Nephron progenitor cell (in vitro differentiated cells): ENCODE data around the gene SSC4D.

Source experiments
- DNase-seq: peaks from one replicate; pipeline ENCODE4 v3.0.0; 2021
- H3K27ac Mint-ChIP-seq: 2 replicates; pipeline ENCODE4 v1.8.0; 2021; ENCODE audit warnings: mild to moderate bottlenecking, moderate library complexity, mixed read lengths
- H3K27me3 Mint-ChIP-seq: 2 replicates; pipeline ENCODE4 v1.8.0; 2021; ENCODE audit warnings: mild to moderate bottlenecking, low read depth, mixed read lengths; ENCODE audit not compliant: poor library complexity
- H3K36me3 Mint-ChIP-seq: 2 replicates; pipeline ENCODE4 v1.8.0; 2021; ENCODE audit warnings: low read depth, mixed read lengths
- H3K4me1 Mint-ChIP-seq: 2 replicates; pipeline ENCODE4 v1.8.0; 2021; ENCODE audit warnings: mixed read lengths
- H3K4me3 Mint-ChIP-seq: 2 replicates; pipeline ENCODE4 v1.8.0; 2021; ENCODE audit warnings: mild to moderate bottlenecking, moderate library complexity, mixed read lengths
- H3K9me3 Mint-ChIP-seq: 2 replicates; pipeline ENCODE4 v1.8.0; 2021; ENCODE audit warnings: mild to moderate bottlenecking, moderate library complexity, mixed read lengths
- TF ChIP-seq, protein P1 (sequence below): fragments of 200-600 bp; sonication (generic); IDR thresholded peaks from 2 replicates; pipeline ENCODE4 v1.5.0; 2021; ENCODE audit warnings: antibody characterized with exemption

The SSC4D gene

DNA sequence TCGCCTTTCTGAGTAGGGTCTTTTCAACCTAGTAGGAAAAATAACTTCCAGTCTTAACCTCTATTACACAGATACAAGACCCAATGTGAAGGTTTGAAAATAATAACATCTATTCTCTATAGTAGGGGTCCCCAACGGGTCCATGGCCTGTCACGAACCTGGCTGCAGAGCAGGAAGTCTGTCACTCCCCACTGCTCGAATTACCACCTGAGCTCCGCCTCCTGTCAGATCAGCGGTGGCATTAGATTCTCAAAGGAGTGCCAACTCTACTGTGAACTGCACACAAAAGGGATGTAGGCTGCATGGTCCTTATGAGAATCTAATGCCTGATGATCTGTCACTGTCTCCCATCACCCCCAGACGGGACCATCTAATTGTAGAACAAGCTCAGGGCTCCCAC lies 58.1 kb downstream of the SSC4D start:
- H3K4me1 Mint-ChIP-seq: peaks cover 23% of the 10 kb centered on the region
- H3K4me3 Mint-ChIP-seq: no peak overlapping the region
- TF ChIP-seq, protein P1, sequence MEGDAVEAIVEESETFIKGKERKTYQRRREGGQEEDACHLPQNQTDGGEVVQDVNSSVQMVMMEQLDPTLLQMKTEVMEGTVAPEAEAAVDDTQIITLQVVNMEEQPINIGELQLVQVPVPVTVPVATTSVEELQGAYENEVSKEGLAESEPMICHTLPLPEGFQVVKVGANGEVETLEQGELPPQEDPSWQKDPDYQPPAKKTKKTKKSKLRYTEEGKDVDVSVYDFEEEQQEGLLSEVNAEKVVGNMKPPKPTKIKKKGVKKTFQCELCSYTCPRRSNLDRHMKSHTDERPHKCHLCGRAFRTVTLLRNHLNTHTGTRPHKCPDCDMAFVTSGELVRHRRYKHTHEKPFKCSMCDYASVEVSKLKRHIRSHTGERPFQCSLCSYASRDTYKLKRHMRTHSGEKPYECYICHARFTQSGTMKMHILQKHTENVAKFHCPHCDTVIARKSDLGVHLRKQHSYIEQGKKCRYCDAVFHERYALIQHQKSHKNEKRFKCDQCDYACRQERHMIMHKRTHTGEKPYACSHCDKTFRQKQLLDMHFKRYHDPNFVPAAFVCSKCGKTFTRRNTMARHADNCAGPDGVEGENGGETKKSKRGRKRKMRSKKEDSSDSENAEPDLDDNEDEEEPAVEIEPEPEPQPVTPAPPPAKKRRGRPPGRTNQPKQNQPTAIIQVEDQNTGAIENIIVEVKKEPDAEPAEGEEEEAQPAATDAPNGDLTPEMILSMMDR: no peak
- H3K27me3 Mint-ChIP-seq: peaks cover 3% of the 10 kb centered on the region
- peaks cover 61% of the 10 kb centered on the region for H3K9me3 Mint-ChIP-seq
- peaks cover 96% of the 10 kb centered on the region for H3K36me3 Mint-ChIP-seq
- H3K27ac Mint-ChIP-seq: no peak overlapping the region
- DNase-seq: no peak

DNA sequence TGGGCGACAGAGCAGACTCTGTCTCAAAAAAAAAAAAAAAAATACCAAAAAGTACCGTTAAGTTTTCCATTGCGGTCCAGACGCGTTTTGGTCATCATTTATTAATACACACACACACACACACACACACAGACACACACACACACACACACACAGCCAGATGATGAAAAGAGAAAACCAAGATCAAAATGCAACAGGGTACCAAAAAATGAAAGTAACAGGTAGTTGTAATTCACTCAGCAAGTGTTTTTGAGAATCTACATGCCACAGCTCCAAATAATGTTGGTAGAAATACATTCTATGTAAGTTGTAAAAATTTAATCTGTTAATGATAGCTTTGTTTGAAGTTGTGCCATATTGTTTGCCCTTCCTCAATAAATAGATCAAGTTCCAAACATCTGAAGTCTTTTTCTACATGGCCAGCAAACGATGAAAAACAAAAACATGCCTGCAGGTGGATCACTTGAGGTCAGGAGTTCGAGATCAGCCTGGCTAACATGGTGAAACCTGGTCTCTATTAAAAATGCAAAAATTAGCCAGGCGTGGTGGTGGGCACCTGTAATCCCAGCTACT lies 60.1 kb downstream of the SSC4D start:
- Mint-ChIP-seq H3K36me3 (peaks cover 96% of the 10 kb centered on the region), H3K27ac (peak overlapping the region; percentile 43), H3K4me1 (peaks cover 13% of the 10 kb centered on the region)

DNA sequence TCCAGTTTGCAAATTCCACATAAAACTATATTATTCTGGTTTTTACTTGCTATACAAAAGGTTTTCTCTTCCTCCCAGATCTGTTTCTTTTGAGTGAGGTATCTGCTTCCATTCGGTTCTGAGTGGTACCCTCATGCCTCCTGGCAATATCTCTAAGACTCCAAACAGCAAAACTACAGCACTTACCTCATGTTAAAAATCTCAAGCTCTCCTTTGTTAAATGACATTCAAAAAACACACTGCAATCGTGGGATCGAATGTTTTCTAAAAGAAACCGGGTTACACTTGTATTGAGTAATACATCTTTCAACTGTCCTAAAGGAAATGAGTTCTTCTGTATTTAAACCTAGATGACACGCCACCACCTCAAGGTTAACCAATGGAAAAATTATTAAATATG lies 61.8 kb downstream of the SSC4D start:
- DNase-seq: no peak
- Mint-ChIP-seq H3K27me3 (no peaks in the 10 kb centered on the region), H3K4me3 (no peak overlapping the region), H3K36me3 (peaks cover 94% of the 10 kb centered on the region), H3K27ac (peak overlapping the region; percentile 53), H3K9me3 (peaks cover 31% of the 10 kb centered on the region), H3K4me1 (peaks cover 13% of the 10 kb centered on the region)
- TF ChIP-seq, protein P1: no peak

More for the DNA sequence above, 60.1 kb downstream of the SSC4D start:
- DNase-seq: no peak
- Mint-ChIP-seq H3K4me3 (no peak overlapping the region), H3K9me3 (peaks cover 45% of the 10 kb centered on the region), H3K27me3 (peaks cover 3% of the 10 kb centered on the region)
- TF ChIP-seq, protein P1: no peak

DNA sequence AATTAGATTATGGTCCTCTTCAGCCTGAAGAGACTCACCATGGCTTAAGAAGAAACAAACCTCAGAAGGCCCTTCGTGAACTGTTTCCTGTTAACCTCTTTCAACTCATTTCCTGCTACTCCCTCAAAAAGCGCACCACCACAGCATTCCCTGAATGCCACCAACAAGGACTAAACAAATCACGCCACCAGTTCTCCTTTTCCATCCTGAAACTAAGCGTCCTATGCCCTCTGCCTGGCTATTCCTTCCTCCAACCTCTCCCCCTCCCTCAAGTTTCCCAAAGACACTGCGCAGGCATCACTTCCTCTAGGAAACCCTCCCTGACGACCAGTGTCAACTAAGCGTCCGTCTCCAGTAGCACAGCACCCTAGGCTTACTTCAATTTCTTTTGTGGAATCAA lies 62.7 kb downstream of the SSC4D start:
- Mint-ChIP-seq H3K4me1 (peaks cover 13% of the 10 kb centered on the region), H3K36me3 (peaks cover 94% of the 10 kb centered on the region), H3K27ac (peak overlapping the region; percentile 60), H3K9me3 (peaks cover 21% of the 10 kb centered on the region), H3K27me3 (no peaks in the 10 kb centered on the region), H3K4me3 (no peak overlapping the region)
- TF ChIP-seq, protein P1: no peak
- DNase-seq: no peak

DNA sequence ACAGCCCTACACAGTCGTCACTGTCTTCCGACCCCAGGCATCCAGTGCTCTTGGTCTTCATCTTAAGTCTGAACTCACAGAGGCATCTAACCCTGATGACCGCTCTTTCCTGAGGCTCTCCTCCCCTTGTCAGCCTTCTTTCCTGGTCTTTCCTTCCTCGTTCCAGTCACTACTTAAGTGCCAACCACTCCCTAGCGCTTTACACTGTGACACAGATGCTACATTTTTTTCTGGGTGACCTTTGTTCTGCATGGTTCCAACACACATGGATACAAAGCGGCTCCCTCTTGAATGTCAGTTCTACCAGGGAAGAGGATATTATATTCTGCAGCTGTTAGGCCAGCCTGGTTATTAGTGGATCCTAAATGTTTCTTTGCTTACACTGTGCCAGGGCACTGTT lies 63.4 kb downstream of the SSC4D start:
- Mint-ChIP-seq H3K4me1 (peaks cover 13% of the 10 kb centered on the region), H3K9me3 (peaks cover 14% of the 10 kb centered on the region)
- DNase-seq: no peak

DNA sequence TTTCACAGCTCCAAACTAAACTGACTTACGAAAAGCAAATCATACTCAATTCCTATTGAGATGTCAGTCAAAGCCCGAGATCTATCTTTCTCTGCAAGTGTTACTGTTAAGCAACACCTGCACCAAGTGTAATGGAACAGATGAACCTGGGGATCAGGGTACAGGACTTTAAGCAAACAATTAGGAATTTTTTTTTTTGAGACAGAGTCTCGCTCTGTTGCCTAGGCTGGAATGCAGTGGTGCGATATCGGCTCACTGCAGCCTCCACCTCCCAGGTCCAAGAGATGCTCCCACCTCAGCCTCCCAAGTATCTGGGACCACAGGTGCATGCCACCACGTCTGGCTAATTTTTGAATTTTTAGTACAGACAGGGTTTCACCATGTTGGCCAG lies 65.6 kb downstream of the SSC4D start:
- Mint-ChIP-seq H3K27ac (peak overlapping the region; percentile 31), H3K9me3 (no peaks in the 10 kb centered on the region), H3K36me3 (peaks cover 92% of the 10 kb centered on the region)

More for the DNA sequence above, 63.4 kb downstream of the SSC4D start:
- Mint-ChIP-seq H3K4me3 (no peak overlapping the region), H3K27ac (peak overlapping the region; percentile 34), H3K27me3 (no peaks in the 10 kb centered on the region), H3K36me3 (peaks cover 93% of the 10 kb centered on the region)
- TF ChIP-seq, protein P1: no peak

More for the DNA sequence above, 65.6 kb downstream of the SSC4D start:
- H3K4me1 Mint-ChIP-seq: peaks cover 13% of the 10 kb centered on the region
- no peak overlapping the region for H3K4me3 Mint-ChIP-seq
- no peak for DNase-seq
- TF ChIP-seq, protein P1: no peak
- H3K27me3 Mint-ChIP-seq: no peaks in the 10 kb centered on the region
